Frontal cortex (tissue), 4 donors: ENCODE data around the gene JAM2. TPM values are rescaled to one million over a fixed set of nuclear protein-coding genes. Genes with fewer than 3 reads are reported as not detected.
"Not testable (repeated sequence)": the region's sequence is repeated elsewhere in the genome, so short reads cannot be mapped to it uniquely, and the experiment has no call there.

Source experiments
- DNase-seq, 2 donors: peaks; one replicate each; pipeline ENCODE4 v3.0.0; 2012; ENCODE audit warnings: low spot score in 2 of 2
- FAIRE-seq: peaks from 2 replicates; lab custom pipeline; 2012; peaks lifted over from hg19 to GRCh38; lab: Jason Lieb, UNC
- total RNA-seq: library from RNA; depleted of rRNA; stranded (reverse); fragments of >200 nt; gene quantifications from one replicate; pipeline ENCODE4 v1.2.3, GENCODE V29; 2014
- donor health status: control.
- donor health status: control.
- donor health status: control.

JAM2 gene, protein sequence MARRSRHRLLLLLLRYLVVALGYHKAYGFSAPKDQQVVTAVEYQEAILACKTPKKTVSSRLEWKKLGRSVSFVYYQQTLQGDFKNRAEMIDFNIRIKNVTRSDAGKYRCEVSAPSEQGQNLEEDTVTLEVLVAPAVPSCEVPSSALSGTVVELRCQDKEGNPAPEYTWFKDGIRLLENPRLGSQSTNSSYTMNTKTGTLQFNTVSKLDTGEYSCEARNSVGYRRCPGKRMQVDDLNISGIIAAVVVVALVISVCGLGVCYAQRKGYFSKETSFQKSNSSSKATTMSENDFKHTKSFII
- 15.5 TPM for total RNA-seq

DNA sequence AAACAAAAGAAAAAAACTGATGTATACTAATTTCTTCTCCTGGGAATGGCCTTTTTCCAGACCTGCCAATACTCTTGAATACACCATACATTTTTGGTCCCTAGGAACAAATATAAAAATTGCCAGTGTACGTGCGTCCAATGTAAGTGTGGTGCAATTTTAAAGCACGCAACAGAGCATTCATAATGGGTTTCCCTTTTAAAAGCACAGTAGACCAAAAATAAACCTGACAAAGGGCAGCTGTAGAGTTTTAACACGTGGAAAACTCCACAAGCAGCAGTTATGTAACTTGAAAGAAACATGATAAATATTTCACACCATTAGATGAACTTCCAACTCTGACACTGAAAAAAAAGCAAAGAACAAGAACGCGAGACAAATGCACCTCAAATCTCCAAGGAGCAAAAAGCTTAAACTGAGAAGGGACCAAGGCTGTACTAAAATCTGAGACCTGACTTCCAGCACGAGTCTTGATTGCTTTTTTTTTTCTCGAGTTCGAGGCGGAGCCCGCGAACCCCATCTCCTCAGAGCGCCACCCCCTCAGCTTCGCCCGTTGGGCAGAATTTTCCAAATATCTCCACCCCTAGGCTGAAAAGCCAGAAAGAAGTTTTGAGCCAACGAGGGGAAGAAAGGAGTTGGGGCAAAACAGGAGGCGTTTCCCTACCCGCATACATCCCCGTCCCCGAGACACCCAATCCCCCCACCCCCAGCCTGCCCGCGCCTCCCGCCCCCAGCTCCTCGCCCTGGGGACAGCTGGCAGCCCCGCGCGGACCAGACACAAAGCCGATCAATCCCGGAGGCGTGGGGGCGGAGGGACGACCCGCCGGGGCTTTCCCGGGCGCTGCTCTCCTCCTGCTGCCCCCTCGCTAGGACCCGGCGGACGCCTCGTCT, at the start of gene JAM2:
JAM2 (plus strand) TSS at position 599 of the 891 bp plus-strand sequence. CDS start 564 bp downstream, outside the sequence.
- peak; percentile 47 to 55 for DNase-seq
- FAIRE-seq, result no peak

DNA sequence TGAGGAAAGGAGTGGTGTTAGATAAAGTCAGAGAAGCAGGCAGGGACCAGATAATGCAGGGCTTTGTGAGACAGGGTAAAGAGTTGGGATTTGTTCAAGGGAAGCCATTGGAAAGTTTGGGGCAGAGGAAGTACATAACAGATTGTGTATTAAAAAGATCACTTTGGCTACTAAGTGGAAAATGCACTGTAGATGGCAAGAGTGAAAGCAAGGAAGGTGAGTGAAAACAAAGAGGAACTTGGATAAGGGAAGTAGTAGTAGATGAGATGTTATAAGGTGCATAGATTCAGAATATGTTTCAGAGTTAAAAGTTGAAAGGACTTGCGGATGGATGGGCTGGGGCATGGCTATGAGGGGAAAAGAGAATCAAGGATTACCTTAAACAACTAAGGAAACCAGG, 49.2 kb upstream of the JAM2 start:
- FAIRE-seq, result no peak
- DNase-seq, result no peak

DNA sequence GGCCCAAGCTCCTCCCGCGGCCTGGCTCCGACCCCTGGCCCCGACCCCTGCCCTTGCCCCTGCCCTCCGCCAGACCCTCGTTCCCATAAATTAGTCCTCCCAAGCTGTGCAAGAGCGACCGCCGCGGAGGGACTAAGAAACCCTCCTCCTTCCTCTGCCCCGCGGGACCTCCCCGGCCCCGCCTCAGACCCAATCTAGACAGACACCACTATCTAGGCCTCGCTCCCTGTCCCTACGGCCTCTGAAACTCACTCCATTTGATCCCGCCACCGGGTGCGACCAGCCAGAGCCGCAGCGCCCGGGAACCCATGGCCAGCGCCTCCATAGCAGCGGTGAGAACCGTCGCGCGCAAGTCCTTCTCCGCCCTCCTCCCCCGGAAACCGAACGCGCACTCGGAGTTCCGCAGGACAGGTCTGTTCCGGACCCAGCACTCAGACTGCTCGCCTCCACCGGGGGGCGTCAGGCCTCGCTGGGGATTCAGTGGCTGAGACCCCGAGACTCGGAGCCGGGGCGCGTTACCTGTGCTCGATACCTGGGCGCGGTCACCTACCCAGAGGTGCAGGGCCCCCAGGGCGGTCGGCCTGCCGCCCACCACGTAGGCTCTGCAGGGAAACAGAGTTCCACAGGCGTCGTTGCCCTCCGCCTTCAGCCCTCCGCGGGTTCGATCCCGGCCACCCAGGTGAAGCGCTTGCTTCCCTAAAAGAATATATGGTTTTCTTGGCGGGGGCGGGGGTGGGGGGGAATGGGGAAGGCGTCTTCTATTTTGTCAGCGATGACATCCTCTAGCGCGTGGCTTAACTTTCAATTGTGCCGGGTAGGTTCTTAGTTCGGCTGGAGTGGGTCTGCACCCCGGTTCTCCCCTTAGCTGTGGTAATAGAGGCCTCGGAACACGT, 31.7 kb upstream of the JAM2 start, which contains the start of gene MRPL39:
MRPL39 (minus strand) TSS at position 331 of the 893 bp plus-strand sequence; CDS start at position 325, 6 bp downstream.
- no peak for FAIRE-seq
- peak; percentile 78 to 83 for DNase-seq

DNA sequence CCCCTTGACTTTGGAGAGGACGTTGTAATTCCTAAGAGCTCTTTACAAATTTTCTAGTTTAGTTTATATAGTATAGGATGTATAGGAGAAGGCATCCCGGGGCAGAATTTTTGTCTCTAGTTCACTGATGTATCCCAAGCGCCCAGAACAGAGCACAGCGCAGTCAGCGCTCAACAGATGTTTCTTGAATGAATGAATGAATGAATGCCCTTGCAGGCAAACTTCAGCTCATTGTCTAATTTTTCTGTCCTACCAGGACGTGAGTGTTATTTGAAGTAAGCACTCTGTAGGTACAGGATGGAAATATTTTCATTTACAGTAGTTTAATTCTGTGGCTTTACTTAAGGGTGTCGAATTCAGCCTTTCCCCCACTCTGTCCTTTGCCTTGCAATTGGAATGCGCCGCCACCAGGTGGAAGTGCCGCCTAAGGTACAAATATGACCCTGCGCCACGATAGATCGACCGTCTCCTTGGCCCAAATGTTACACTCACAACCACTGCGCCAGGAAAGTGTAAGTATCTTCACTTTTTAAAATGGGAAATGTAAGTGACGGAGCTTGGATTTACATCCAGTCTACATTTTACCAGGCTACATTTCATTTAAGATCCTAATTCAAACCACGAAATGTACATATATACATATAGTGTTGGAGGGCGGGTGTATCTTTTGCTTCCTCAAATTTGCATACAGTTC, 30.9 kb upstream of the JAM2 start:
- FAIRE-seq, result no peak
- peak; percentile 59 to 70 for DNase-seq

DNA sequence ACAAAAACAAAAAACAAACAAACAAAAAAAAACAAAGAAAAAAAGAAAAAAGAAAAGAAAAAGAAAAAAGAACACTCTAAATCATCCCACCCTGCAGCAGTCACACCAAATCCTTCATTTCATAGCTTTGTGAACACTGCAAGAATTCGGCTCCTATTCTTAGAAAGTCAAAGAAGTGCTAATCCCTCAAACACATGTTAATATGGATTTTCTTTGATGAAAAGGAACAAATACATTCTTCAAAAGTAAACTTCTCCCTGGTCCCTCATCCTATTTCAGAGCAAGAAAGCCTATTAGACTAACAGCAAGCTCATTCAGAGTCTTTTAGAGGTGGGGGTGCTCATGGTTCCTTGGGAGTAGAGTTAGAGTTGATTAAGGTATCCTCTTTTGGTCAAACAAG, 24.6 kb upstream of the JAM2 start:
- FAIRE-seq (no peak), DNase-seq (no peak)

DNA sequence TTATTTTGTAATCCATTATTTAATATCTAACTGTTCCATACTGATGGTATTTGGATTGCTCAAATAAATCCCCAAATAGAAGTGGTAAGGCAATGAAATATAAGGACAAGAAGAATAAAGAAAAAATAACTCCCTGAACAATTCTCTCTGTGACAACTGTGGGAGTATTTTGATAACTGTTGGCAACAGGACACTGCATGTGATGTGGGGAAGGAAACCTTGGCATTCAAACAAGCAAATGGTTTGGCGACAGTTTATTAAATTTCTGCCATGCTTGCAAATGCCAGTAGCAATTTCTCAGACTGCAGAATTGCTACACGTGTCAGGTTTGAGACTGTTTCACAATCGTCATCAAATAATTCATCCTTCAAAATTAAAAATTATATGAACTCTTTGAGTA, 23.2 kb upstream of the JAM2 start:
- FAIRE-seq (no peak), DNase-seq (no peak)

DNA sequence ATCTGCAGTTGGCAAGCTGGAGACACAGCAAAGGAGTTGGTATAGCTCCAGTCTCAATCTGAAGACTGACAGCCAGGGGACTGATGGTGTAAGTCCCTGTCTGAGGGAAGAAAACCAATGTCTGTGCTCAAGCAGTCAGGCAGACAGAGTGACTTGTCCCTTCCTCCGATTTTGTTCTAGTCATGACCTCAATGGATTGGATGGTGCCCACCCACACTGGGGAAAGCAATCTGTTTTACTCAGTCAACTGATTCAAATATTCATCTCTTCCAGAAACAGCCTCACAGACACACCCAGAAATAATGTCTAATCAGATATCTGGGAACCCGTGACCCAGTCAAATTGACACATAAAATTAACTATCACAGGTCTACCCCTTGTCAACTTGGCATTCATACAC, 19.9 kb upstream of the JAM2 start:
- FAIRE-seq, result no peak
- no peak for DNase-seq

DNA sequence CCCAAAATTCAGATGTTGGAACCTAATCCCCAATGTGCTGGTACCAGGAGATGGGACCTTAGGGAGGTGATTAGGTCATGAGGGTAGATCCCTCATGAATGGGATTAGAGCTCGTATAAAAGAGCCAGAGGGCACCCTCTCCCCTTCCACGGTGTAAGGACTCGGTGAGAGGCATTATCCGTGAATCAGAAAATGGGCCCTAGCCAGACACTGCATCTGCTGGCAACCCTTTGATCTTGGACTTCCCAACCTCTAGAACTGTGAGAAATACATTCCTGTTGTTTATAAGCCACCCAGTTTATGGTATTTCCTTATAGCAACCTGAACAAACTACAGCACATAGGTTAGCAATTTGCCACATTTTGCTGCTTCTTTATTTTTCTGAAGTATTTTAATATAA, 14.5 kb upstream of the JAM2 start:
- FAIRE-seq (no peak), DNase-seq (no peak)

DNA sequence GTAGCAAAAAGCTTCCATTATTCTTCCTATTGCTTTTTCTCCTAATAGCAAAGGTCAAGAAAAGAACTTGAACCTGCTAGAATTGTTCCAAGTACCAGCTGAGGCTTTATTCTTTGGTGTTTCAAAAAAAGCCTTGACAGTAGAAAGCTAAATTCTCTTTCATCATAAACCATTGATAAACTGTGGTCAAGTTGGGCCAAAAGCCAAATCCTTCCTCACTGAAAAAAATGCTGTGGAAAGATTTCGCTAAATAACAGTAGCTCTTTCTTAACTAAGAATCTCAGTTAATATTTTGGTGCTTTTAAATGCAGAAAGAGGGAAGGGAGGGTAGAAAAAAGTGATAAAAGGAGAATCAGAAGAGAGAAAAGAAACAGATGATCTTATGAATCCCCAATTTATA, 14.0 kb upstream of the JAM2 start:
- FAIRE-seq, result no peak
- DNase-seq, result no peak

DNA sequence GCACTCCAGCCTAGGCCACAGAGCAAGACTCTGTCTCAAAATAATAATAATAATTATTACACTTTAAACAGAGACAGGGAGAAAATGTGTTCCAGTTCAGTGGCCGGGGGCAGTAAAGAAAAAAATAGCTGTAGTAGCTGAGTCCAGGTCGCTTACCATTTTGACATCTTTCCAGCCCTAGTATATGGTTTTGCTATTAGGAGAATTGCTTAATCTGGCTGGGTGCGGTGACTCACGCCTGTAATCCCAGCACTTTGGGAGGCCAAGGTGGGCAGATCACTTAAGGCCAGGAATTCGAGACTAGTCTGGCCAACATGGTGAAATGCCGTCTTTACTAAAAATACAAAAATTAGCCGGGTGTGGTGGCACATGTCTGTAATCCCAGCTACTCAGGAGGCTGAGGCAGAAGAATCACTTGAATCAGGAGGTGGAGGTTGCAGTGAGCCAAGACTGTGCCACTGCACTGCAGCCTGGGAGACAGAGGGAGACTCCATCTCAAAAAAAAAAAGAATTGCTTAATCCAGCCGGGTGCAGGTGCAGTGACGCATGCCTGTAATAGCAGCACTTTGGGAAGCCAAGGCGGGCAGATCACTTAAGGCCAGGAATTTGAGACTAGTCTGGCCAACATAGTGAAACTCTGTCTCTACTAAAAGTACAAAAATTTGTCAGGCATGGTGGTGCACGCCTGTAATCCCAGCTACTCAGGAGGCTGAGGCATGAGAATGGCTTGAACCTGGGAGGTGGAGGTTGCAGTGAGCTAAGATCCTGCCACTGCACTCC, 13.1 kb upstream of the JAM2 start:
- FAIRE-seq, DNase-seq: not testable (repeated sequence)

DNA sequence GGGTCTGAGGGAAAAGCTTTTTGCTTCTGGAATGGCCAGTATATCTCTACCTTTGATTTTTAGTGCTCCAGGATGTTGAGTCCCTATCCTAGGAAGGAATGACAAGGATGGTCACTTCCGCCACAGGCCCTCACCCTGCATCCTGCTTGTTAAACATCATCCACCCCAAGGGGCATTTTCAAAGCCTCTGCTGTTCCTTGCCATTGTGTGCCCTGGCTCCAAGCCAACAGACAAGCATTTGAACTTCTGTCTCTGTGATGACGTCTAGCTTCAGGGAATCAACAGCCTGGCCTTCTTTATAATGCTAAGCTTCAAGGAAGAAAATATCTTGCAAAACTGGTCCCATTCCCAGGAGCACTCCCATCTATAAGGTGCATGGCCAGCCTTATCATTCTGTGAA, 12.3 kb upstream of the JAM2 start:
- no peak for FAIRE-seq
- DNase-seq, result no peak

DNA sequence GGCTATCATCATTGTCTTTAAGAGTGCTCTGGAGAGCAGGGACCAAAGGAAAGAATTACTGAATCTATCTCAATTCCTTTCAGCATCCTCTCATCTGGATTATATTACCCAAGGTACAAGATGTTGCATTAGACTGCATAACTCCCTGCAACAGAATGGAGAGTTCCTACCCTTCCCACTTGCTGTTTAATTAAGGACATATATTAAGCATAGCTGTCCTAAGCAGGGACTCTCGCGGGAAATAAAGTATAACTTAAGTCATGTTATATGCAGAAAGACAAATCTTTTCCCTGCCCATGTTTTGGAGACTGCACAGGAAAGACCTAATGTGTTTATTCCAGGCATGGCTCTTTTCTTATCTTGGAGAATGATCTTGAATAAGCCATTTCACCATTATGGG, 6.8 kb upstream of the JAM2 start:
- FAIRE-seq, result no peak
- DNase-seq, result no peak

DNA sequence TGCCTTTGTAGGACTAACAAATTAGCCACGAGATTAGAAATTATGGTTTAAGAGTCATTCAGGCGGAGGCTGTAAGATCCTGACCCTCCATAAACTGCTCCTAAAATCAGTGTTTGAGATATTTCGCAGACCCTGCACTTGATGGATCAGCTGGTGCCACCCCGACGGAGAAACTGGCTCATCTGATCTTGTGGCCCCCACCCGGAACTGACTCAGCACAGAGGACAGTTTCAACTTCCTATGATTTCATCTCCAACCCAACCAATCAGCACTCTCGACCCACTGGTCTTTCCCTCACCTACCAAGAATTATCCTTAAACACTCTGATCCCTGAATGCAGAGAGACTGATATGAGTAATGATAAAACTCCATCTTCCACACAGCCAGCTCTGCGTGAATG, 3.7 kb upstream of the JAM2 start:
- no peak for FAIRE-seq
- no peak for DNase-seq

DNA sequence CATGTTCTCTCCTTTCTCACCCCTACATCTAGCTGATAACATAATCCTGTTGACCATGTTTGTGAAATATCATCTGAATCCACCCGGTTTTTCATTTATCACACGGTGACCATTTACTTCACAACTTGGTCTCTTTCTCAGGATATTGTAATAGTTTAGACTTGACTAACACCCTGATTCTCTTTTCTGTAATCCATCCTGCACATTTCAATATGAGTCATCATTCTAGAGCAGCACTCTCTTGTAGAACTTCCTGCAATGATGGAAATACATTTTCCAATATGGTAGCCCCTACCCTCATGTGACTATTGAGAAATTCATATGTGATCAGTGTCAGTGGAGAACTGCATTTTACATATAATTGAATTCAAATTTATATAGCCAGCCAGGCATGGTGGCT, 2.3 kb upstream of the JAM2 start:
- FAIRE-seq, result no peak

DNA sequence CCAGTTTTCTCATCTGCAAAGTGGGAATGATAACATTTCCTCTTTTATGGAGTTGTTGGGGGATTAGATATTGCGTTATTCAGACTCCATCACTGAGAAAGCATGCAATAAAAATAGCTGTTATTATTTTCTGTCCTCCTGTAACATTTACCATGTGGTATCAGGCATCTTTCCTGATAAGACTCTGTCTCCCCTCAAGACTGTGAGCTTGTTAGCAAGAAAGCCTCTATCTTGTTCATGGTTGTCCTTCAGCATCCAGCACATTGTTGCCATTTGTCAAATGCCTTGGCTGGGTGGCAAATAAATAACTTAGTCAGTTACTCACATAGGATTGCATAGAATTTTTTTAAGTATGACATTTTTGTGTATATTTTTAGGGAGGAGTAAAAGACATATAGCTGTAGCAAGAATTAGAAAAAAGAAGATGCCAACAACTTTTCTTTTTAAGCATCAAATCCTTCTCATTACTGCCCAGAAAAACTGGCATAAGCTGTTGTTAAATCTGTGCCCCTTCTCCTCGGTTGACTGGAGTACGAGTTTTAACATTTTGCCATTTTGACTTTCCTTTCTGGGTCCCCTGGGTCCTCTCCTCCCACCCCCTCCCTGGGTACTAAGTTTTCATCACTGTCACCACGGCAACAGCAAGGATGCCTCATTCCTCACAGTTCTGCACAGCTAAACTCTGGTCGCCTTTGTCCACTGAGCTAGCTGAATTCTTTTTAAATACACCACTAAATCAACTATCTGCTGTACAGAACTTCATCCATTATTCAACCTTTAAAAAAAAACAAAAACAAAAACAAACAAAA, 1.0 kb upstream of the JAM2 start:
- FAIRE-seq (no peak), DNase-seq (peak in 1 of 2 donors; percentile 22)

More for the DNA sequence above, 2.3 kb upstream of the JAM2 start:
- no peak for DNase-seq

DNA sequence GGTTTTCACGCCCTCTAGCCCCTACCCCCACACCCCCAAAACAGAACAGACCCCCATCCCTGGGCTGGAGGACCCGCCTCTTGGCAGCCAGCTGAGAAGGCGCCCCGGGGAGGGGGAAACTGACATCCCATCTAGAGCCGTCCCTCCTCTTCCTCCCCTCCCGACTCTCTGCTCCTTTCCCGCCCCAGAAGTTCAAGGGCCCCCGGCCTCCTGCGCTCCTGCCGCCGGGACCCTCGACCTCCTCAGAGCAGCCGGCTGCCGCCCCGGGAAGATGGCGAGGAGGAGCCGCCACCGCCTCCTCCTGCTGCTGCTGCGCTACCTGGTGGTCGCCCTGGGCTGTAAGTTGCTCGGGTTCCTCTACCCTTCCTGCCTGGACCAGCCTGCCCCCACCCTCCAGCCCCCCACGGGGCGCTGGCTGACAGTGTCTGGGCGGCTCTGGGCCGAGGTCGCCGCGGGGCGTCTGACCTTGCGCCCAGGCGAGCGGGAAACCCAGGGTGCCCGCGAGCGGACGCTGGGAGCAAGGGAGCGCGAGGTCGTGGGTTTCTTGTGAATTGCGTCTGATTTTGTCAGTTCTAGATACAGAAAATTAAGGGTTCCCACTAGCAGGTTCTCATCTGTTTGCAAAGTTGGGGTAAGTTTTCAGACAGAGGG, 618 bp downstream of the JAM2 start:
- no peak for FAIRE-seq

DNA sequence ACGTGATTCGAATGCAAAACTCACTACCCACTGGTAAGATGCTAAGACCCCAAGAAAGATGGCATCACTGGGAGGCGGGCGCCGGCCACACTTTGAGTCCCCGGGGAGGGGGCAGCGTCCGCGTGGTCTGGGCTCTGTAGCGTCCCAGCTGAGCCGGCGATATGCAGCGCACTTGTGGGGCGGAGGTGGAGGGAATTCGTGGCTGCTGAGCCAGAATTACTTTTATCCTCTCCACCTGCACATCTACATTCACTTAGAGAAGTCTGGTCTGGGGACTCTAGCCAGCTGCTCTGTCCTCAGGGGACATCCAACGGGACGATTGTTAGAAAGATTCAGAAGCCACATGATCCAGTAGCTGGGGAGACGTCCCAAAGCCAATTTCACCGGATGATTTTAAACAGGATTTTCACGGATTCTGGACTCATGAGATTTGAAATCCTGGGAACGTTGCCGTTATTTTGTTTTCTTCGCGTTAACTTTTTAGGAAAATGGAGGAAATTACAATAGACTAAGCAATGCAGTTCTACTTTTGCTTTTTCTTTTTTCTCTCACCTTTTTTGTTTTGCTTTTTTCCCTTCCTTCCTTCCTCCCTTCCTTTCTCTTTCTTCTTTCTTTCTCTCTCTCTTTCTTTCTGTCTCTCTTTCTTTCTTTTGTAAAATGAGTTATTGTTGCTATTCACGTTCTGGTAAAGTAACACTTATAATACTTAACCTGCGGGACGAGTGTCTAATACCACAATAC, 1.3 kb downstream of the JAM2 start:
- DNase-seq (peak; percentile 36 to 38), FAIRE-seq (no peak)

More for the DNA sequence above, 618 bp downstream of the JAM2 start:
- peak; percentile 58 to 63 for DNase-seq
